Gastrocnemius medialis (tissue), 4 donors: ENCODE results near the gene CSAG2.
"Not testable (repeated sequence)": the region's sequence is repeated elsewhere in the genome, so short reads cannot be mapped to it uniquely, and the experiment has no call there.

Source experiments
- POLR2A ChIP-seq, 2 donors: fragments of 450-650 bp; IDR thresholded peaks; one replicate each; pipeline ENCODE4 v1.6.1; 2017; ENCODE audit warnings: antibody characterized with exemption in 2 of 2, mild to moderate bottlenecking in 2 of 2, moderate library complexity in 2 of 2
- TF ChIP-seq, protein P1 (sequence below), 5 experiments: fragments of 450-650 bp in 3 of 5; fragments of 200-600 bp in 2 of 5; sonication (generic) in 2 of 5; IDR thresholded peaks in 4 of 5; conservative IDR thresholded peaks in 1 of 5; 1 replicate in 4 of 5; 2 replicates in 1 of 5; pipeline ENCODE4 v1.5.1; 2016 to 2019; ENCODE audit warnings: antibody characterized with exemption in 5 of 5, mild to moderate bottlenecking in 3 of 5, moderate library complexity in 3 of 5

- TF ChIP-seq, protein P1, sequence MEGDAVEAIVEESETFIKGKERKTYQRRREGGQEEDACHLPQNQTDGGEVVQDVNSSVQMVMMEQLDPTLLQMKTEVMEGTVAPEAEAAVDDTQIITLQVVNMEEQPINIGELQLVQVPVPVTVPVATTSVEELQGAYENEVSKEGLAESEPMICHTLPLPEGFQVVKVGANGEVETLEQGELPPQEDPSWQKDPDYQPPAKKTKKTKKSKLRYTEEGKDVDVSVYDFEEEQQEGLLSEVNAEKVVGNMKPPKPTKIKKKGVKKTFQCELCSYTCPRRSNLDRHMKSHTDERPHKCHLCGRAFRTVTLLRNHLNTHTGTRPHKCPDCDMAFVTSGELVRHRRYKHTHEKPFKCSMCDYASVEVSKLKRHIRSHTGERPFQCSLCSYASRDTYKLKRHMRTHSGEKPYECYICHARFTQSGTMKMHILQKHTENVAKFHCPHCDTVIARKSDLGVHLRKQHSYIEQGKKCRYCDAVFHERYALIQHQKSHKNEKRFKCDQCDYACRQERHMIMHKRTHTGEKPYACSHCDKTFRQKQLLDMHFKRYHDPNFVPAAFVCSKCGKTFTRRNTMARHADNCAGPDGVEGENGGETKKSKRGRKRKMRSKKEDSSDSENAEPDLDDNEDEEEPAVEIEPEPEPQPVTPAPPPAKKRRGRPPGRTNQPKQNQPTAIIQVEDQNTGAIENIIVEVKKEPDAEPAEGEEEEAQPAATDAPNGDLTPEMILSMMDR (IDR thresholded peaks at IDR 0.05 in 4 of 5, conservative IDR thresholded peaks at IDR 0.05 in 1 of 5), result not testable (repeated sequence)
- not testable (repeated sequence) for TF ChIP-seq POLR2A (IDR thresholded peaks at IDR 0.05)
Measured at GRCh38 chrX:152736528-152736927, 27.5 kb upstream of the CSAG2 start.
